Activated gamma-delta T cell treated with anti-CD3 and anti-CD28 coated beads, Interleukin-2, amount 50 U/mL, for 16 hours (primary cell): ENCODE data around the gene ATP9A.

Experiments
- DNase-seq: peaks from one replicate; pipeline ENCODE4 v3.0.0-alpha.2; 2020; ENCODE audit warnings: low read depth

The ATP9A gene

DNA sequence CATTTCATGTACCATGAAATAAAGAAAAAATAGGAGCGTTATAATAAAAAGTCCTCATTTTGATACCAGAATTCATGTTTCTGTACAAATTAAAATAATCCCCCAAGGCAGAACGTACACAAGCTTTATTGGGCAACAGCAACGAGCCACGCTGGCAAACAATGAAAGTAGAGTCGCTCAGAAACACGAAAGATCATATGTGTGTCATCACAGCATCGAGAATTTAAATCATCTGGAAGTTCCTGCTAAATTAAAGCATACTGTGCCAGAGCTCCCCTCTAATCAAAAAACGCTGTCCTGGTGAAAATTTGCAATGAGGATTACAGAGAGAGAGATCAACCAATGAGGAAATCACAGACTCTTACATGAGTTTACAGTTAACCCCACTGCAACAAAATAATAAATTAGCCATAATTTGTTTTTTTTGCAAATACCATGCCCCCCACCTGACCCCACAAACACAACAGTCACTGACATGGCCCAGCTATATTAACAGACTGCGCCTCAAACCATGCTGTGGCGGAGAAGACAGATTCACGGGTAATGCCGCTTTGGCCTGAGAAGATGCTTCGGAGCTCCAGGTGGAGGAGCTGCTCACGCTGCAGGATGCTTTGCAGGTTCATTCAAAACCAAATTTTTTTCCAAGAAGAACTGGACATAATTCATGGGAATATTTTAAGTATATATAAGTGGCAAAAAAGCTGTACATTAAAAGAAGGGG is 171.4 kb downstream of the ATP9A start:
- DNase-seq, result no peak

DNA sequence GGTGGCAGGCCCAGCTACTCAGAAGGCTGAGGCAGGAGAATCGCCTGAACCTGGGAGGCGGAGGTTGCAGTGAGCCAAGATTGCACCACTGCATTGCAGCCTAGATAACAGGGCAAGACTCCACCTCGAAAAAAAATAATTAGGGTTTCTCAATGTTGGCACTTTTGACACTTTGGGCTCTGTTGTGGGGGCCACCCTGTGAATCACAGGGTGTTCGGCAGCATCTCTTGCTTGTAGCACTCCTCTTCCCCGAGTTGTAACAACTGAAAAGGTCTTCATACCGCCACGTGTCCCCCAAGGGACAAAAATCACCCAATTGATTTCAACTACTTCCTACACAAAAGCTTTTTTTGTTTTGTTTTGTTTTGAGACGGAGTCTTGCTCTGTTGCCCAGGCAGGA is 172.4 kb downstream of the ATP9A start:
- DNase-seq, result no peak

DNA sequence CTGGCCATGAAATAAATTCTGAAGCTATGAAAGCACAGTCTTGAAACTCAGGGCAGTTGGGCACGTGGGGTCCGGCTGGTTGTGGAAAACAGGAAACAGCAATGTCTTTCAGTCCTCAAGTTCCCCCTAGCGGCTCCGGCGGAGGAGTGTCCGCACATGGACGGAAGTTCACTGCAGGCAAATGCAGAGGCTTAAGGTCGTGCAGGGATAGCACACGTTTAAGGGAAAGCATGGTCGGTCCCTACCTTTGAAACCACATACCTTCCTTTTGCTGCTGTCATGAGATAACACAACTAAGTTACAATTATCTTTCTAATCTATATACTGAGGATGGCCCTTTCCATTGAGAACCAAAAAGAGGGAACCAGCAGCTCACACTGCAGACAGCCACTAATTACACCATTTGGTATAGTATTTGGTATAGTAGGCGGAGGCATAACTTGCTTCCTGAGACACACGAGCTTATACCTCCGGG is 173.1 kb downstream of the ATP9A start:
- DNase-seq, result peak; percentile 53

DNA sequence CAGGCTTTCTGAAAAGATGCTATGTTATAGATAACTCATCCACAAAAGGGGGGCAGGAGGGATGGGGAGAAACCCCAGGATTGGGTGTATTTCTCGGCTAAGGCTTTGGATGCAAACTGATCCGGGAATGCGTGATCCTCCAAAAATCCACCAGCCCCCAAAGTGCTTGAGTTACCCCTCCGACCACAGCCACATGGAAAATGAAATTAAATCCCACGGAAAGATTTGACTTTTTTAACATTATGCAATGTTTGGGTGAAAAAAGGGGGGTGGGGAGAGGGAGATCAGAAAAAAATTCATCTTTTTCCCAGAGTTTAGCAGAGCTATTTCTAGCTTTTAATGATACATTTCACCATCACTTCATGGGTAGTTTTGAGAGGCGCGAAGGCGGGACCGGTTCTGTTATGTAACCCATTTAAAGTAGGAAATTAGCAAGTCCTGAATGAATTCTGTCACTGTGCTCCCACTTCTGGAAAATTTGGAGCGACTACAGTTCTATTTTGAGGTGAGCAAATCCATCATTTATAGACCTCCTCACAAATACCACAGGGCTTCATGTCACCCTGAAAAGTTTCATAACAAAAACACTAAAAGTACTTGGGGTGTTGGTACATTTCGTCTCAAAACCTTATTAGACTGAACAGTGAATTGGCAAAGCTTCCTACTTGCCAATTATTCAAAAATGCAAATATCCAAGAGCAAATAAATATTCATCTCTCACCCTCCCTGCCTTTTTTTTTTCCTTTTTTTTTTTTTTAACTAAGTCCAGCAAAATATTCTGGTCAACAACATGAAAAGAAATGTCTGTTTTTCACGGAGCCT is 173.7 kb downstream of the ATP9A start:
- no peak for DNase-seq

DNA sequence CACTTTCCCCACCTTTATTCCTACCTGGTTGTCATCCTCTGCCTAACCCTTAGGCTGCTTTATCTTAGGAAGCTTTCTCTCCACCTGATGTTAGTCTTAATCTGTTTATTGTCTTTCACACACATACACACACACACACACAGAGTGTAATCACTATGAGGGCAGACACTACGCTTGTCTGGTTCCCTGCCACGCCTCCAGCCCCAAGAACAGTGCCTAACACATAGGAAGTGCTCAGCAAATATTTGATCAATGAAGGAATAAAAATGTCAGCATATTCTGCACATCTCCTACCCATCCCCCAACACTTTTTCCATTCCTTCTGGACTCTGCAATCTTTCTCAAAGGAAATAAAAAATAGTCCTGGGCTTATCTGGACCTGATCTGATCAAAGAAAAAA is 174.6 kb downstream of the ATP9A start:
- no peak for DNase-seq

DNA sequence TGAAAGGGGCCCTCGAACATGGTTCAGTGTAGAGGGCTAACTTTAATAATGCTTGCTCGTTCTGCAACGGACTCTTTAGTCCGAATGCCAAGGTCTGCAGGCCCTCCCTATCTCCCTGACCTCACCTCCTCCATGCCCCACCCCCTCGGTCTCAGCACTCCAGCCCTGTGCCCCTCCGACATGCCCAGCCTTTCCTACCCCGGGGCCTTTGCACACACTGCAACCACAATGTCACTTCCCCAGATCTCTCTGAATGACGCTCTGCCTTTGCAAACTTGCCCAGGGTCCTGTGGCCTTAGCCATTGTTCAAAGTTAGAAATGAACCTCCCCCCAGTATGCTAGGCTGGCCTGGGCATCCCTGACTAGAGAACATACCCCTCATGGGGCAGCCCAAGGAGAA is 175.6 kb downstream of the ATP9A start:
- no peak for DNase-seq

DNA sequence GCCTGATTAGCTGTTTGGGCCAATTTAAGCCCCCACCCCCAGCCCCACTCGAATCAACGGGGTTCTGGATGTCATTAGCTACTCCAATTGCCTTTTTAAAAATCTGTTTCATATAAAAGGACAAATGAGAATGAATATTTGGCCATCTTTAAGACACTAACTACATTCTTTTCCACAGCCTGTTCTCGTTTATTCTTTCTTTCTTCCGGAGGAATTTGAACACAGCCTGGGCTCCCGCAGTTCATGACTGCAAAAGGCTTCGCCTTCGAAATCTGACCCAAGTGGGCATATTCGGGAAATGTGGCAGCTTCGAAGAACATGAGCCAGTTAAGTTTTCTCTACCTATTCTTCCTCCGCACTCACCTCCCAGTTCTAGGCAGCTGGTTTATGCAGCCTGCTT is 176.3 kb downstream of the ATP9A start:
- DNase-seq, result no peak

DNA sequence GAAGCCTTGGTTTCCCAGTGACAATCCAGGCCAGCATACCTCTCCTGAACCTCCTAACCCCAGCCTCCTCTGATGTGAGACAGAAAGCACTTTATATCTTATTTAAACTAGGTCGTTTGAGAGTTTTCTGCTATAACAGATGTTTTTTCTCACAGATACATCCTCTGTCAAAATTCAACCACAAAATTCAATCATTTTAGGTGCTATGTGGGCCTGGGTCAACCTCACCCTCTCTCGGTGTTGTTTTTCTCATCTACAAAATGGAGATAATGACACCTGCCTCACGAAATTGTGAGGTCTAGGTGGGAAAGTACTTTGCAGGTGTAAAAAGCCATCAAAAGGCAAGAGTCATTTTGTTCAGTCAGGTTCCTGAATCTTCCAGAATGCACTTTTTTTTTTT is 179.4 kb downstream of the ATP9A start:
- no peak for DNase-seq

DNA sequence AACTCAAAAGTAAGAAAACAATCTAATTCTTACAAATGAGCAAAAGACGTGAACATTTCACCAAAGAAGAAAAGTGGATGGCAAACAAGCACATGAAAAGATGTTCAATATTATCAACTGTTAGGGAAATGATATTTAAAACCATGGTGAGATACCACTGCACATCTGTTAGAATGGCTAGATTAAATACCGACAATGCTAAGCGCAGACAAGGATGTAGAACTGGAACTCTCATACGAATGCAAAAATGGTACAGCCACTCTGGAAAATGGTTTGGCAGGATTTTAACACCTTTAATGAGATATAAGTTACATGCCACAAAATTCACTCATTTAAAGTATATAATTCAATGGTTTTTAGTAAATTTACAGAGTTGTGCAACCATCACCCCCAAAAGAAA is 181.0 kb downstream of the ATP9A start:
- no peak for DNase-seq

DNA sequence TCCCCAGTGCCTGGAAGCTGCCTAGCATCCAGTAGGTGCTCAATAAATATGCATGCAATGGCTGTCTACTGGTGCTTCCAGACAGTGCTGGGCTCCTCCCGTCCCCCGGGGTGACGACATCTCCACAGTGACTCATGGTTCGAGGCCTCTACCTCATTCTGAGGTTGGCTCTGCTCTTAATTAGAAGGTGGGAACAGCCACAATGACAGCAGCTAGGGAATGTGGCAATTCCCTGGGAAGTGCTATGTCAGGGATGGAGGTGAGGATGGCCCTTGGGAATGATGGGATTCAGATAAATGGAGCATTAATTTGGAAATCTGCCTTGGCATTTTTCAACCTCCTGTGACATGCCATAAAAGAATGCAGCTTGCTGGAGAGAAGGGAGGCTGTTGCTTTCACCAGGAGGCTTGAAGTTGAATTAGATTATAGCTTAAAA is 182.2 kb downstream of the ATP9A start:
- no peak for DNase-seq

DNA sequence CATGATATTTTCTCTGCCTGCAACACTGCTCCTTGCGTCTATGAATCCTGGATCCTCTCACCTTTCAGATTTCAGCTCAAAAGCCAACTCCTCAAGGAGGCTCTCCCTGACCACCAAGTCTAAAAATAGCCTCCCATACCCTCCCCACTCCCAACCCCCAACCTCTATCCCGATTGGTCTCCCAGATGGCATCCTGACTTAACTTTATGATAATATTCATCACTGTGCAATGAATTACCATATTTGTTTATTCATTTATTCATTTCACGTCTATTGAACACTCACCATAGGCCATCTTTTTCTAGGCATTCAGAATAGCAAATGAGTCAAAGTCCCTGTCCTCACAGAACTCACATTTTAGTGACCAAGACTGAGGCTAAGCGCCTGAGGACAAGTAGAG is 183.0 kb downstream of the ATP9A start:
- no peak for DNase-seq

DNA sequence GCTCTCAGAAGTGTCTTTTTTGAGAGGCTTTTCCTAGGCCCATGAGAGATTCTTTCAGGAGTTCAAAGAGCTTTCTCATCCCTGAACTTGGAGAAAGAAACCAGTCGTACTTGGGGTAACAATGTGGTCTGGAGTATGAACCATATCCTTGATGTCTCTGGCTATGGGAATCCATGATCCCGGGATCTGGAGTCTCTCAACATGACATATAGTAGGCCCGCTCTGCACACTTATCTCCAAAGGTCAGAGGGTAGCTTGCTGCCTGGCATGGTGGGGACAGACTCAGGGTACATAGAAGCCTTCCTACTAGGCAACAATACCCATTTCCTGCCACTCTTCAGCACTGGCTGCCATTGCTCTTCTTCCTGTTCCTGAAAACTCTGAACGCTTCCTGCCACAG is 183.5 kb downstream of the ATP9A start:
- DNase-seq, result no peak

DNA sequence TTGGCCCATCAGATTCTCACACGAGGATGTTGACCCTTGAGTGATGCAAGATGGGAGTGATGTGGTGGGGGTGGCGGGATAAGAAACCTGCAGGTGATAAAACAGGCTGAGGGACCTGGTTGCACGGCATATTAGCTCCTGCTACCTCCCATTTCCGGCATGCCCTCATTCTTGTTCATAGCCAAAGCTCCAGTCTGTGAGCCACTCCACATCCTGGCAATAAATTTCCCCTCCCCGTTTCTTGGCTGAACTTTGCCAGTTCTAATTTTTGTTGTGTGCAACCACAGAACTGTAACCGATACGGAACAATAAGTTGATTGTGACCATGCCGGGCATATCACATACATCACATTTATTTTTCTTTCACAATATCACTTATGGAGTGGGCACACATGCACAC is 184.1 kb downstream of the ATP9A start:
- DNase-seq, result no peak

DNA sequence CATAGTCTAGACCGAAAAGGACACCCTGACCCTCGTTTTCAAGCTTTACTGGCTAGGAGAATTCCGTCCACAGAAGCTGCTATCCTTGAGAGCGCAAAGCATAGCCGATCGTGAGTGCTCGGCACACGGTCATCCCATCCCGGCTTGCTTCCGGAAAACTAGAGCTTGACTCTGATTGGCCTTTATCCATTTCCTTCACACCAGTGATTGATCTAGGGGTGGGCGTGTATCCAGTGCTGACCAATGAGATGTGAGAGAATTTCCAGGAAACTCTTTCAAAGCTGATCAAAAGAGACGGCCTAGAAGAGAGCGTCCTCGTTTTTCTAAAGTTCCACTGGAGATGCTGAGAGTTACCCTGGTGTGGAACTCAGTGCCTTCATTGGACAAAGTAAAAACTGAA is 184.7 kb downstream of the ATP9A start:
- DNase-seq, result no peak

DNA sequence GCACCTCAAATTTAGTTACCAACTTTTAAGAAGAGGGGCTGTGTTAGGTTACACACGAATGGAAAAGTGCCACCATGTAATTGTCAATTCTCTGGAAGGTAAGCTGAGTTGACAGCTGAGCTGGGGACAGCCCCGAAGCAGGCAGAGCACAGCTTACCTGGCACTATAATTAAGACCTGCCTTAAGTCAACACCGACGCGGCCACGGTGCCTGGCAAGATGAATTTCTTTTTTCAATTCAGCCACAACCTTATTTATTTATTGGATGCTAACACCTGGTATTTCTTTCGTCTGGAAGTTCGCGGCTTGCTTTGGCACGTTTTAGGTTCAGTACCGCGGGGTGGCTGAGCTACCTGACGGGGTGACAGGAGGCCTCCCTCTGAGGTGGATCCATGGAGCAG is 185.1 kb downstream of the ATP9A start:
- DNase-seq, result no peak

DNA sequence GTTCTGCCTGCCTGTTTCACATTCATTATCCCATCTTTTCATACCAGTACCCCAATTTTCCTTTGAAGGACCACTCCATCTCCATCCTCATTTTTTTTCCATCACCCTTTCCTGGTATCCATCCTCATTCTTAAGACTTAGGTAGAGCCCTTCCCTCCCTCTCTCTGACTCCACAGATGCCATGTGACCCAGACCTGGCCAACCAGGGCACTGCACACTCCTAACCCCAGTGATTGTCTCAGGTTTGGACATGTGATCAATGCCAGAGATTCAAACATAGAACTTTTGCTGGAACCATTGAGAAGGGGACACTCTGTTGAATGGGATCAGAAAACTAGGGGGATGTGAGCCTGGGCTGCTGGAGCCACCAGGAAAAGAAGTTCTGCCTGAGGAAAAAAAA is 186.6 kb downstream of the ATP9A start:
- DNase-seq, result no peak

DNA sequence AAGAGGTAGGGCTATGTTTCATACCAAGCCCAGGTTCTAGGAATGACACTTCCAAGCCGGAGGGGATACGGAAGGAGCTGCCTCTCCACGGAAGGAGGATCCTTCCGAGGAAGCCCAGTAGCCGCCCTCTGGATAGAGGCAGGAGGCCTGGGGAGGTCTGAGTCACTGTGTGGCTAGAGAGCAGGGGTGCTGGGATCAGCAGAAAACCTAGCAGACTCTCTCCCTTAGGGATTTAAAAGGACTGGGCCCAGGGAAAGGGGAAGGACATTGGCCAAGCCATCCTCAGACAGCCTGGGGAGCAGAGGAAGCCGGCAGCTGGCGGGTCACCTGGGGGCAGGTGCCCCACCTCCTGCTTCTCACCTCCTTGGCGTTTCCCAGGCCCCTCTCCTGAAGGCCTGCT is 189.1 kb downstream of the ATP9A start:
- no peak for DNase-seq

DNA sequence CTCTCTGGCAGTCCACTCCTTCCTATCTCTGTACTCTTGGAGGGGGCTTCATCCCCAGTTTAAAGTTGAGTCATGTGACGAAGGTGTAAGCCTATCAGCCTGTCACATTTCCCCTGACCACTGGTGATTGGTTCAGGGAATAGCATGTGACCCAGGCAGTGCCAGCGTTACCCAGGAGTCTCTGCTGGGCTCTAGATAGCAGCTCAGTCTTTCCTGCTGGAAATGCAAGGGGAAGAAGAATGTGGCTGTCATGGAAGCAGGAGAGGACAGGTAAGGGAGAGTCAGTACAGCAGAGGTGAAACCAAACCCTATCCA is 190.1 kb downstream of the ATP9A start:
- no peak for DNase-seq

DNA sequence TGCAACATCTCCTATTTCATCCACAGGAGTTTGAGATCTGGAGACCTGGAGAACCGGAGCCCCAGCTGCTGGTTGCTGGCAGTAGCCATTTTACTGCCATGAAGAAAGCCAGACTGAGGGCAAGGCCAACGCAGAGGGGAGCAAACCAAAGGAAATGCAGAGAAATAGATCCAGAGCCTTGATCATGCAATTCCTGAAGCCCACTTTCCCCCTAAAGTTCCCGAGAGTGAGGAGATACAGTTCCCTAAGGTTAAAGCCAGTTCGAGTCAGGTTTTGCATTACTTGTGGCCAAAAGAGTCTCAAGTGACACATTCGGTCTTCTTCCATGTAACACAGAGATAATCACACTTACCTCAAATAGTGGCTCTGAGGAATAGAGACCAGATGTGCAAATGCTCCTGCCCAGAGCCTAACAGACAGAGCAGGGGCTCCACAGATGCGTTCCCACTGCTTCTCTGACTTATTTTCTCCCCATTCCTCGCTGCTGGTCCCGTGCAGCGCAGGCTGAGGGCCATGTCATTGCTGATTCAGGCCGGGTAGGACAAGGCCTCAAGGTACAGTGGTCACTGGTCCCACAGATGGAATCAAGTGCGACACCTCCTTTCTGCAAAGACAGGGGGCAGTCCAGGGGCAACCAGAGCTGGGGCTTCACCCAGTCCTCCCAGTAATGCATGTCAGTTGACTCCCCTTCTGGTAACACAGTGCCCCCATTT is 190.6 kb downstream of the ATP9A start:
- DNase-seq, result no peak

DNA sequence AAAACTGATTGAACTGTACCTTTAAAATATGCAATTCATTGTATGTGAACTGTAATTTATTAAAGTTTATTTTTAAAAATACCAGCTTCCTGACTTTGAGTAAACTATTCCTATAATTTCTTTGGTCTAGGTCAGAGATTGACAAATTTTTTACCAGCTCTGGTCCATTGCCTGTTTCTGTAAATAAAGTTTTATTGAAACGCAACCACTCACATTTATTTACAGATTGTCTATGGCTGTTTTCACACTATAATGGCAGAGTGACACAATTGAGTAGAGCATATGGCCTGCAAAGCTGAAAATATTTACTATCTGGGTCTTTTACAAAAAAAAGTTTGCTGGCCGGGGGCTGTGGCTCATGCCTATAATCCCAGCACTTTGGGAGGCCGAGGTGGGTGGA is 192.7 kb downstream of the ATP9A start:
- no peak for DNase-seq

DNA sequence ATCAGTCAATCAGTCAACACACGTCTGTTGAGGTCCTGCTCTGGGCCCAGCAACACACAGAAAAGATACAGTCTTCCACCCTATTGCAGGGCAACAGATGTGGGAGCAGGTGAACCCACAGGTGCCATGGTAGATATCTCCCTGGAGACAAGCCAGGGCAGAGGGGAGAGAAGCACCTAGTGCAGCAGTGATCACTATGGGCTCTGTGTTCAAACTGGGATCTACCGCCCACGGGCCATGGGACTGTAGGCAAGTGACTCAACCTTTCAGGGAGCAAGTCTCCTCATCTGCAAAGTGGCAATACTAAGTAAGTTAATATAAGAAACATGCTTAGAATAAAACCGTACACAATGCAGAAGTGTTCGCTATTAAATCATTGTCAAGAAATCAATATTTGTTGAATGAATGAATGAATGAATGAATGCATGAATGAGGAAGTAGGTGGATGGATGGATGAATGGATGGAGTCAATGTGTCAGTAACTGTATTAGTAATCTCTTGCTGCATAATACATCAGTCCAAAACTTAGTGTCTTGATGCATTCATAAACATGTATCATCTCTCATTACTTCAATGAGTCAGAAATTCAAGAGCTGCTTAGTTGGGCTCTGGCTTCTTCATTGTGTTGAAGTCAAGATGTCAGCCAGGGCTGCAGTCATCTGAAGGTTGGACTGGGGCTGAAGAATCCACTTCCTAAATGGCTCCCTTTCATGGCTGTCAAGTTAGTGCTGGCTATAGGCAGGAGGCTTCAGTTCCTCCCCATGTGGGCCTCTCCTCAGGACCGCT is 193.7 kb downstream of the ATP9A start:
- no peak for DNase-seq

DNA sequence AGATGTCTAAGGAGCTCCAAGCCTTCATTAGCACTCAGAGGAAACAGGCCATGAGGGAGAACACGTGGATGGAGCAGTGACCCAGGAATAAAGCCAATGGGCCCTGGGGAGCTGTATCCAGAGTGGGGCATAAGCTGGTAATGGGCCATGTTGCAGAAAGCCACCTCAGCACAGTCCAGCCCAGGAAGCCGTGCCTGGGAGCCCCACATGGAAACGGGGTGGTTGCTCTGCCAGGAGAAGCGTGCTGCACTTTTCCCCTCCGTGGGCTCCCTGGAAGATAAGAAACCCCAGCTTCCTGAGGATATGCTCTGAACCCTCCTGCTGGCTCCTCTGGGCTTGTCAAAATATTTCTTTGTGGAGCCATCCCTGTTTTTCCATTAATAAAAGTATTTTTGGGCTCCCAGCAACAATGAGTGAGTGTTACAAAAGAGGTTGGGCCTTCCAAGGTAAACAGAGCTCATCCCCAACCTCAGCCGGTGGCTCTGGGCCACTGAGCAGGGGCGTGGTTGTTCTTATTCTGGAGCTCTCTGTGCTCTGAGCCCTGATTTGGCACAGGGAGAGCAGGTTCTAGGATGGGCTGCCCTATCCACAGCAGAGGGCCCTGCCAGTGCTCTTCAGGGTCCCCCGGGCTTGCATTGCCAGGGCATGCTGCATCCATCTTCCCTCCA is 194.5 kb downstream of the ATP9A start:
- no peak for DNase-seq
